Measurements from ENCODE around the gene CHP1. TPM values are rescaled to one million over a fixed set of nuclear protein-coding genes. Genes with fewer than 3 reads are reported as not detected.

CHP1 gene
- total RNA-seq, 1 donor from 2014 or later = 76.3 TPM

- TF ChIP-seq, protein P1, sequence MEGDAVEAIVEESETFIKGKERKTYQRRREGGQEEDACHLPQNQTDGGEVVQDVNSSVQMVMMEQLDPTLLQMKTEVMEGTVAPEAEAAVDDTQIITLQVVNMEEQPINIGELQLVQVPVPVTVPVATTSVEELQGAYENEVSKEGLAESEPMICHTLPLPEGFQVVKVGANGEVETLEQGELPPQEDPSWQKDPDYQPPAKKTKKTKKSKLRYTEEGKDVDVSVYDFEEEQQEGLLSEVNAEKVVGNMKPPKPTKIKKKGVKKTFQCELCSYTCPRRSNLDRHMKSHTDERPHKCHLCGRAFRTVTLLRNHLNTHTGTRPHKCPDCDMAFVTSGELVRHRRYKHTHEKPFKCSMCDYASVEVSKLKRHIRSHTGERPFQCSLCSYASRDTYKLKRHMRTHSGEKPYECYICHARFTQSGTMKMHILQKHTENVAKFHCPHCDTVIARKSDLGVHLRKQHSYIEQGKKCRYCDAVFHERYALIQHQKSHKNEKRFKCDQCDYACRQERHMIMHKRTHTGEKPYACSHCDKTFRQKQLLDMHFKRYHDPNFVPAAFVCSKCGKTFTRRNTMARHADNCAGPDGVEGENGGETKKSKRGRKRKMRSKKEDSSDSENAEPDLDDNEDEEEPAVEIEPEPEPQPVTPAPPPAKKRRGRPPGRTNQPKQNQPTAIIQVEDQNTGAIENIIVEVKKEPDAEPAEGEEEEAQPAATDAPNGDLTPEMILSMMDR (conservative IDR thresholded peaks at IDR 0.05) = no peak
- no peaks in the 10 kb centered on the region for H3K9me3 Mint-ChIP-seq
- H3K4me1 Mint-ChIP-seq = no peaks in the 10 kb centered on the region
- H3K27ac Mint-ChIP-seq (ENCODE audit: unreplicated experiment) = no peak overlapping the region
- H3K4me3 Mint-ChIP-seq = no peak overlapping the region
- no peaks in the 10 kb centered on the region for H3K36me3 Mint-ChIP-seq (ENCODE audit: low read depth)
- DNase-seq (ENCODE audit: low read depth, low spot score) = no peak
- peaks cover 2% of the 10 kb centered on the region for H3K27me3 Mint-ChIP-seq (ENCODE audit: low read depth)
Measured at GRCh38 chr15:41203395-41203794, 27.7 kb upstream of the CHP1 start.

DNA sequence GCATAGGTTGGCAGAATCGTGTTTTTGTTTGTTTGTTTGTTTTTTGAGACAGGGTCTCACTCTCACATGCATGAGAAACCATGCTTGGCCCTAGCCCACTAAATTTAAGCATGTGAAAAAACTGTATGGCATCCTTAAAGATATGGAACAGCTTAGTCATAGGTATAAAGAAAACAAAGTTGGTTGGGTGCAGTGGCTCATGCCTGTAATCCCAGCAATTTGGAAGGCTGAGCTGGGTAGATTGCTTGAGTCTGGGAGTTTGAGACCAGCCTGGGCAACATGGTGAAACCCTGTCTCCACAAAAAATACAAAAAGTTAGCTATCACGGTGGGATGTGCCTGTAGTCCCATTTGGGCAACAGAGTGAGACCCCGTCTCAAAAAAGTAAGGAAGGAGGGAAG, 25.8 kb upstream of the CHP1 start:
- peaks cover 13% of the 10 kb centered on the region for H3K27me3 Mint-ChIP-seq (ENCODE audit: low read depth)
- H3K4me1 Mint-ChIP-seq = no peaks in the 10 kb centered on the region
- H3K27ac Mint-ChIP-seq (ENCODE audit: unreplicated experiment) = no peak overlapping the region
- TF ChIP-seq, protein P1 (conservative IDR thresholded peaks at IDR 0.05) = no peak
- H3K4me3 Mint-ChIP-seq = no peak overlapping the region
- H3K36me3 Mint-ChIP-seq (ENCODE audit: low read depth) = no peaks in the 10 kb centered on the region
- no peaks in the 10 kb centered on the region for H3K9me3 Mint-ChIP-seq
- no peak for DNase-seq (ENCODE audit: low read depth, low spot score)

DNA sequence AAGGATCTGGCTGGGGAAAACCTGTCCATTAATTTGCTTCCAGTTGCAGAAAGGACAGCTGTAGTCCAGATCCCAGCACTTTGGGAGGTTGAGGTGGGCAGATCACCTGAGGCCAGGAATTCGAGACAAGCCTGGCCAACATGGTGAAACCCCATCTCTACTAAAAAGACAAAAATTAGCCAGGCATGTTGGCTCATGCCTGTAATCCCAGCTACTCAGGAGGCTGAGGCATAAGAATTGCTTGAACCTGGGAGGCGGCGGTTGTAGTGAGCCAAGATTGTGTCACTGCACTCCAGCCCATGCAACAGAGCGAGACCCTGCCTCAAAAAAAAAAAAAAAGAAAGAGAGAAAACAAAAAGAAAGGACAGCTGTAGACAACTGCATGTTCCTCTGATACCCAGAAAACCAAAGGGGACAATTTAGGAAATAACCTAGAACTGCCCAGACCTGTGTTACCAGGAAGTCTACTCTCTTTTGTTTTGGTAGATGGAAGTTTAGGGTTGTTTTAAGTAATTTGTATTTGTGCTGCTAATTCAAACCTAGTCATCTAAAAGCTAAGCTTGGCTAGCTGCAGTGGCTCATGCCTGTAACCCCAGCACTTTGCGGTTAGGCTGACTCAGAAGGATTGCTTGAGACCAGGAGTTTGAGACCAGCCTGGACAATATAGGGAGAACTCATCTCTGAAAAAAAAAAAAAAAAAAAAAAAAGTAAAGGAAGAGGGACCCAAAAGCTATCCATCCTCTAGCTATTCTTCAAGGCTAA, 23.2 kb upstream of the CHP1 start:
- TF ChIP-seq, protein P1 (conservative IDR thresholded peaks at IDR 0.05) = no peak
- Mint-ChIP-seq H3K4me1 (no peaks in the 10 kb centered on the region), H3K27me3 (ENCODE audit: low read depth) (peaks cover 24% of the 10 kb centered on the region), H3K36me3 (ENCODE audit: low read depth) (no peaks in the 10 kb centered on the region), H3K27ac (ENCODE audit: unreplicated experiment) (no peak overlapping the region), H3K4me3 (no peak overlapping the region), H3K9me3 (no peaks in the 10 kb centered on the region)
- DNase-seq (ENCODE audit: low read depth, low spot score) = no peak

GRCh38 chr15:41215708-41216107, 15.4 kb upstream of the CHP1 start:
- H3K36me3 Mint-ChIP-seq (ENCODE audit: low read depth) = no peaks in the 10 kb centered on the region
- no peak for DNase-seq (ENCODE audit: low read depth, low spot score)
- H3K4me3 Mint-ChIP-seq = no peak overlapping the region
- TF ChIP-seq, protein P1 (conservative IDR thresholded peaks at IDR 0.05) = no peak
- no peaks in the 10 kb centered on the region for H3K9me3 Mint-ChIP-seq
- no peak overlapping the region for H3K27ac Mint-ChIP-seq (ENCODE audit: unreplicated experiment)
- no peaks in the 10 kb centered on the region for H3K4me1 Mint-ChIP-seq
- H3K27me3 Mint-ChIP-seq (ENCODE audit: low read depth) = peaks cover 48% of the 10 kb centered on the region

DNA sequence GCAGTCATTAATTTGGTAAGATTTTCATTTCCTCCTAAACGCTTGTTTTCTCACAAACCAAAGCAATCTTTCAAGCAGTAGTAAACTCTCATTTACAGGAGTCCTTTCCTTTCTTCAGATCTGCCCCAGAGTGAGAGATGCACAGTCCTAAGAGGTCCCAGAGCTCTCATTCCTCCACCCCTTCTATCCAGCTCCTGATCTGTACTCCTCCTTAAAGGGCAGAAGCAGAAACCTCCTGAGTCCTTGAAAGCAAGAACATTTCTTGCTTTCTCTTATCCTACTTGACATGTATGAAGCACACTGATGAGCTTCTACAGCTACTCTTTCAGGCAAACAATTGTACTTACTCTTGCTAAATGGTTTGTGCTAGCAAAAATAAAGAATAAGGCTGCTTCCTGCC, 12.2 kb upstream of the CHP1 start:
- Mint-ChIP-seq H3K4me1 (no peaks in the 10 kb centered on the region), H3K27ac (ENCODE audit: unreplicated experiment) (no peak overlapping the region), H3K36me3 (ENCODE audit: low read depth) (no peaks in the 10 kb centered on the region), H3K4me3 (no peak overlapping the region), H3K9me3 (no peaks in the 10 kb centered on the region), H3K27me3 (ENCODE audit: low read depth) (peaks cover 45% of the 10 kb centered on the region)
- DNase-seq (ENCODE audit: low read depth, low spot score) = no peak
- TF ChIP-seq, protein P1 (conservative IDR thresholded peaks at IDR 0.05) = no peak

Data from neural crest cell (in vitro differentiated cells).